ENCODE results near the gene NPAS3.

NPAS3 gene

DNA sequence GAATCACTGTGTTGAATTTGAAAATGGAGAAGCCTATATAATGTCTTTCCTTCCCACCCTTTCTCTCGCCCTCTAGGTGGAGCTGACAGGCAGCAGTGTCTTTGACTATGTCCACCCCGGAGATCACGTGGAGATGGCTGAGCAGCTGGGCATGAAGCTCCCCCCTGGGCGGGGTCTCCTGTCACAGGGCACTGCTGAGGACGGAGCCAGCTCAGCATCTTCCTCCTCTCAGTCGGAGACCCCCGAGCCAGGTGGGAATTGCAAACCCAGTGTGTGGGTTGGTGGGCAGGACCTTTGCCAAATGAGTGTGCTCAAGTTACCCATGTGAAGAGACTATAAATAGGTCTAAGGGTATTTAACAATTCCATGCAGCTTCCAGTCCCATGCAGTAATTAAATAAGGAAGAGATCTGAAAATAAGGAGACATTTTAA lies 737.5 kb downstream of the NPAS3 start (continued):
- TF ChIP-seq ZNF280C (tag by site-specific recombination; IDR thresholded peaks at IDR 0.05): no peak
- peak; percentile 27; the same call in 1 of the 2 replicates for TF ChIP-seq GLIS1 (tag by site-specific recombination; IDR thresholded peaks at IDR 0.05)
- TF ChIP-seq ZNF621 (tag by site-specific recombination; IDR thresholded peaks at IDR 0.05): no peak
- TF ChIP-seq ZNF175 (tag by site-specific recombination; IDR thresholded peaks at IDR 0.05): no peak
- no peak for TF ChIP-seq KLF8 (tag by site-specific recombination; IDR thresholded peaks at IDR 0.05)
- TF ChIP-seq ZSCAN23 (tag by site-specific recombination; IDR thresholded peaks at IDR 0.05): no peak
- TF ChIP-seq, protein P1, sequence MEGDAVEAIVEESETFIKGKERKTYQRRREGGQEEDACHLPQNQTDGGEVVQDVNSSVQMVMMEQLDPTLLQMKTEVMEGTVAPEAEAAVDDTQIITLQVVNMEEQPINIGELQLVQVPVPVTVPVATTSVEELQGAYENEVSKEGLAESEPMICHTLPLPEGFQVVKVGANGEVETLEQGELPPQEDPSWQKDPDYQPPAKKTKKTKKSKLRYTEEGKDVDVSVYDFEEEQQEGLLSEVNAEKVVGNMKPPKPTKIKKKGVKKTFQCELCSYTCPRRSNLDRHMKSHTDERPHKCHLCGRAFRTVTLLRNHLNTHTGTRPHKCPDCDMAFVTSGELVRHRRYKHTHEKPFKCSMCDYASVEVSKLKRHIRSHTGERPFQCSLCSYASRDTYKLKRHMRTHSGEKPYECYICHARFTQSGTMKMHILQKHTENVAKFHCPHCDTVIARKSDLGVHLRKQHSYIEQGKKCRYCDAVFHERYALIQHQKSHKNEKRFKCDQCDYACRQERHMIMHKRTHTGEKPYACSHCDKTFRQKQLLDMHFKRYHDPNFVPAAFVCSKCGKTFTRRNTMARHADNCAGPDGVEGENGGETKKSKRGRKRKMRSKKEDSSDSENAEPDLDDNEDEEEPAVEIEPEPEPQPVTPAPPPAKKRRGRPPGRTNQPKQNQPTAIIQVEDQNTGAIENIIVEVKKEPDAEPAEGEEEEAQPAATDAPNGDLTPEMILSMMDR (tag by site-specific recombination; IDR thresholded peaks at IDR 0.05): 0 out of 2 replicates have a peak, but pooled peaks have one; percentile 12
- TF ChIP-seq ZNF140 (tag by site-specific recombination; IDR thresholded peaks at IDR 0.05): peak; percentile 39; the same call in 1 of the 2 replicates
- peak; percentile 33; the same call in 1 of the 2 replicates for TF ChIP-seq SP3 (tag by site-specific recombination; IDR thresholded peaks at IDR 0.05)

DNA sequence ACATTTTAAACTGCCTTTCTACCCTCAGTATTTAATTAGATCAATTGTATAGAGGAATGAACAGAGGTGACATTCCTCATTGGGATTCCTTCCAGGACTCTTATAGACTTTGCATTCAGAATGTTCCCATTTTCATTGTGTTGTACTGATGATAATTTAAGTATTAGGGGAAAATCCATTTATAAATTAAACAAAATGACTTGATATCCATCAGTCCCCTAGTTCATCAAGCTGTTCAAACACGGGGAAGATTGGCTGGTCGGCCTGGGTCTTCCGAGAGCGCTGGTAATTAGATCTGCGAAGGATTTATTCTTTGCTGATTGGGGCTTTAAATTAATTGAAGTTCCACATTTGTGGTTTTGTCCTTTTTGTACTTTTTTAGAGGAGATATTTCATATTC lies 738.2 kb downstream of the NPAS3 start:
- H3K4me3 ChIP-seq (ENCODE audit: low read depth, low read length): no peak overlapping the region
- no peak for TF ChIP-seq KLF1 (tag by site-specific recombination; IDR thresholded peaks at IDR 0.05)
- H3K36me3 ChIP-seq (ENCODE audit: control insufficient read depth in 2 of 2, insufficient read depth in 1 of 2, low read length in 2 of 2): no peaks in the 10 kb centered on the region
- ChIA-PET POLR2A (no interaction called here), CTCF (interaction anchor here (0.7 to 2.9 kb wide), 7 partner anchors 10 to 509 kb away, joined by 3 to 33 read pairs (median 3); no protein-coding TSS in a partner anchor)
- H3K4me1 ChIP-seq (ENCODE audit: control insufficient read depth, insufficient read depth, low read length): no peaks in the 10 kb centered on the region
- H3K9me3 ChIP-seq (ENCODE audit: control insufficient read depth, insufficient read depth, low read depth, low read length): no peaks in the 10 kb centered on the region
- no peak overlapping the region for H3K27ac ChIP-seq (ENCODE audit: extremely low read depth, low read depth, low read length)

GRCh38 chr14:33678005-33678404 lies 739.3 kb downstream of the NPAS3 start:
- POLR2A ChIA-PET: no interaction called here
- CTCF ChIA-PET: interaction anchor here (1.8 kb wide), 1 partner anchor 115 kb away, joined by 11 read pairs; no protein-coding TSS in a partner anchor
- no peak overlapping the region for H3K4me3 ChIP-seq (ENCODE audit: low read depth, low read length)
- no peaks in the 10 kb centered on the region for H3K4me1 ChIP-seq (ENCODE audit: control insufficient read depth, insufficient read depth, low read length)
- H3K36me3 ChIP-seq (ENCODE audit: control insufficient read depth in 2 of 2, insufficient read depth in 1 of 2, low read length in 2 of 2): no peaks in the 10 kb centered on the region
- no peaks in the 10 kb centered on the region for H3K9me3 ChIP-seq (ENCODE audit: control insufficient read depth, insufficient read depth, low read depth, low read length)
- H3K27ac ChIP-seq (ENCODE audit: extremely low read depth, low read depth, low read length): no peak overlapping the region
- TF ChIP-seq ZNF248 (tag by site-specific recombination; IDR thresholded peaks at IDR 0.05) (no peak), ZSCAN23 (tag by site-specific recombination; IDR thresholded peaks at IDR 0.05) (no peak), ZFP37 (tag by site-specific recombination; IDR thresholded peaks at IDR 0.05) (no peak), ZNF561 (tag by site-specific recombination; IDR thresholded peaks at IDR 0.05; ENCODE audit: borderline replicate concordance) (no peak), SALL2 (tag by site-specific recombination; IDR thresholded peaks at IDR 0.05; ENCODE audit: borderline replicate concordance) (no peak), ZNF341 (tag by site-specific recombination; IDR thresholded peaks at IDR 0.05; ENCODE audit: low read depth) (no peak), ZNF76 (tag by site-specific recombination; IDR thresholded peaks at IDR 0.05; ENCODE audit: borderline replicate concordance, low read depth) (no peak), ZNF155 (tag by site-specific recombination; IDR thresholded peaks at IDR 0.05) (no peak), KLF1 (tag by site-specific recombination; IDR thresholded peaks at IDR 0.05) (no peak), ZNF114 (tag by site-specific recombination; IDR thresholded peaks at IDR 0.05) (no peak), ZXDB (tag by site-specific recombination; IDR thresholded peaks at IDR 0.05) (no peak)
- TF ChIP-seq, protein P2, sequence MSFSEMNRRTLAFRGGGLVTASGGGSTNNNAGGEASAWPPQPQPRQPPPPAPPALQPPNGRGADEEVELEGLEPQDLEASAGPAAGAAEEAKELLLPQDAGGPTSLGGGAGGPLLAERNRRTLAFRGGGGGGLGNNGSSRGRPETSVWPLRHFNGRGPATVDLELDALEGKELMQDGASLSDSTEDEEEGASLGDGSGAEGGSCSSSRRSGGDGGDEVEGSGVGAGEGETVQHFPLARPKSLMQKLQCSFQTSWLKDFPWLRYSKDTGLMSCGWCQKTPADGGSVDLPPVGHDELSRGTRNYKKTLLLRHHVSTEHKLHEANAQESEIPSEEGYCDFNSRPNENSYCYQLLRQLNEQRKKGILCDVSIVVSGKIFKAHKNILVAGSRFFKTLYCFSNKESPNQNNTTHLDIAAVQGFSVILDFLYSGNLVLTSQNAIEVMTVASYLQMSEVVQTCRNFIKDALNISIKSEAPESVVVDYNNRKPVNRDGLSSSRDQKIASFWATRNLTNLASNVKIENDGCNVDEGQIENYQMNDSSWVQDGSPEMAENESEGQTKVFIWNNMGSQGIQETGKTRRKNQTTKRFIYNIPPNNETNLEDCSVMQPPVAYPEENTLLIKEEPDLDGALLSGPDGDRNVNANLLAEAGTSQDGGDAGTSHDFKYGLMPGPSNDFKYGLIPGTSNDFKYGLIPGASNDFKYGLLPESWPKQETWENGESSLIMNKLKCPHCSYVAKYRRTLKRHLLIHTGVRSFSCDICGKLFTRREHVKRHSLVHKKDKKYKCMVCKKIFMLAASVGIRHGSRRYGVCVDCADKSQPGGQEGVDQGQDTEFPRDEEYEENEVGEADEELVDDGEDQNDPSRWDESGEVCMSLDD (tag by site-specific recombination; IDR thresholded peaks at IDR 0.05): no peak
- TF ChIP-seq, protein P3, sequence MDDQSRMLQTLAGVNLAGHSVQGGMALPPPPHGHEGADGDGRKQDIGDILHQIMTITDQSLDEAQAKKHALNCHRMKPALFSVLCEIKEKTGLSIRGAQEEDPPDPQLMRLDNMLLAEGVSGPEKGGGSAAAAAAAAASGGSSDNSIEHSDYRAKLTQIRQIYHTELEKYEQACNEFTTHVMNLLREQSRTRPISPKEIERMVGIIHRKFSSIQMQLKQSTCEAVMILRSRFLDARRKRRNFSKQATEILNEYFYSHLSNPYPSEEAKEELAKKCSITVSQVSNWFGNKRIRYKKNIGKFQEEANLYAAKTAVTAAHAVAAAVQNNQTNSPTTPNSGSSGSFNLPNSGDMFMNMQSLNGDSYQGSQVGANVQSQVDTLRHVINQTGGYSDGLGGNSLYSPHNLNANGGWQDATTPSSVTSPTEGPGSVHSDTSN (CRISPR knock-in tag; IDR thresholded peaks at IDR 0.05): no peak
- TF ChIP-seq, protein P1 (tag by site-specific recombination; IDR thresholded peaks at IDR 0.05): no peak
